ENCODE results near the gene PI4KB.

GRCh38 chr1:151311011-151311410 is 16.2 kb downstream of the PI4KB start:
- TF ChIP-seq EP300 (IDR thresholded peaks at IDR 0.05; ENCODE audit: borderline replicate concordance in 1 of 2, low read depth in 1 of 2, low read length in 1 of 2): no peak
- no peak for TF ChIP-seq CTCF (IDR thresholded peaks at IDR 0.05)
- TF ChIP-seq SMC3 (IDR thresholded peaks at IDR 0.05; ENCODE audit: low read depth, low read length): no peak
- TF ChIP-seq MAX (IDR thresholded peaks at IDR 0.05; ENCODE audit: low read depth): no peak
